GM23338 (cell line): ENCODE measurements around the gene TRAF3.

Source experiments
- CTCF ChIP-seq, 2 experiments: fragments of 200-600 bp in 1 of 2; sonication (generic) in 1 of 2; conservative IDR thresholded peaks; 2 replicates each; pipeline versions ENCODE4 v1.5.1 to v1.6.1; 2016 to 2017; ENCODE audit warnings: antibody characterized with exemption in 2 of 2, low read depth in 2 of 2, mild to moderate bottlenecking in 2 of 2, moderate library complexity in 1 of 2
- EZH2 ChIP-seq: fragments of 200-600 bp; sonication (generic); IDR thresholded peaks from one replicate; pipeline ENCODE4 v1.8.0; 2017; ENCODE audit warnings: antibody characterized with exemption, mild to moderate bottlenecking, low read depth; ENCODE audit not compliant: unreplicated experiment
- EZH2phosphoT487 ChIP-seq: fragments of 200-600 bp; sonication (generic); IDR thresholded peaks from one replicate; pipeline ENCODE4 v1.8.1; 2018; ENCODE audit warnings: antibody characterized with exemption; ENCODE audit not compliant: unreplicated experiment
- POLR2AphosphoS5 ChIP-seq: IDR thresholded peaks from 2 replicates; pipeline ENCODE4 v1.6.1; 2016; ENCODE audit warnings: antibody characterized with exemption, low read depth

- TF ChIP-seq POLR2AphosphoS5 (no peak), CTCF (conservative IDR thresholded peaks at IDR 0.05; ENCODE audit: low read depth in 2 of 2) (no peak), EZH2 (no peak), EZH2phosphoT487 (no peak)
Observed at GRCh38 chr14:102733326-102733725, 43.9 kb upstream of the TRAF3 start.
